HG02798 (cell line): Measurements from ENCODE around the gene GALNT18.

ENCODE experiments used
- ATAC-seq: cut with Tn5 transposase; IDR thresholded peaks from one replicate; pipeline ENCODE4 v1.9.1; 2021; ENCODE audit warnings: mild to moderate bottlenecking; ENCODE audit not compliant: unreplicated experiment, poor library complexity

Gene GALNT18

DNA sequence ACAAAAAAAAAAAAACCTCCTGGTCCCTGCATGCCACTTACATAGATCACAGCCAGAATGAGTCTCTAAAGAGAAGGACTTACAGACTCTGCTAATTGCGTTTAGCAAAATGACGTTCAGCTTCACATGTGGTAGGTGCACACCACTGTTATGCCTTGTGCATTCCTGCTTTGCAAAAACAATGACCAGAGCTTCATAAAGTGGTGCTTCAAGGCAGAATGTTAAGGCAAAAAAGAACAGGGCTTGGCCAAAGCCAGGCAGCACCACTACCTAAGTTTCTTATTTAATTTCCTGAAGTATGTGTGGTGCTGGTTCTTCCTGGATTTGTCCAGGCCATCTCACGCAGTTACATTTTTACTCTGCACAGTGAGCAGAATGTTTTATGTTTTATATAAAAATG, 85.2 kb downstream of the GALNT18 start:
- ATAC-seq = no peak

GRCh38 chr11:11535611-11536010, 86.2 kb downstream of the GALNT18 start:
- no peak for ATAC-seq

DNA sequence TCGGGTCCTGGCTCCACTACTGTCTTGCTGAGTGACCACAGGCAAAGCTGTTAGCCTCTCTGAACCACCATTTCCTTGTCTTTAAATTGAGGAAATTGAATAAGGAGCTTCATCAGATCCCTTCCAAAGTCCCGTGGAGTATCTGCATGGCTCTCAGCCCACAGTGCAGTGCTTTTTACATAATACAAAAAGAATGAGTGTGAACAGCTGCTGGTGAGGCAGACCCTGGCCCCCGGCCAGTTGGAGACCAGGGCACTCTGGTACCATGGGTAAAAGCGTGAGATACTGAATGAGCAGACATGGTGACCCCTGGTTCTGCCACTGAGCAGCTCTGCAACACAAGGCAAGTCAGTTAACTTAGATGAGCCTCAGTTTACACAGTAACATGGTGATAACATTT, 86.8 kb downstream of the GALNT18 start:
- no peak for ATAC-seq

DNA sequence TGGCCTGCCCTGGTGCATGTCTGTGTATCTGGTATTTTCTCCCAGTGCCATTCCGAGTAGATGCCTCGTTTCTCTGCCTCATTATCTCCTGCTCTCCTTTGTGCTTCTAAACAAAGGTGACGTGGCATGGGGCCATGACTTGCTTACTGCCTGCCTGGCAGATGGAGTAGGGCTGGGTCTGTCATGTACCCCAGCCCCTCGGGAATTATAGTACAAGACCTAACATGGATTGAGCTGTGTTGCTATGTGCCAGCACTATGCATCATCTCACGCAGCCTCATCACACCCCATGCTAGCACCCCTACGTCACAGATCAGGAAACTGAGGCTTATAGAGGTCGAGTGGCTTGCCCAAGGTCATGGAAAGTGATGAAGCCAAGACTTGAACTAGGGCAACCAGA, 88.1 kb downstream of the GALNT18 start:
- ATAC-seq = no peak

GRCh38 chr11:11533057-11533456, 88.7 kb downstream of the GALNT18 start:
- ATAC-seq = no peak

DNA sequence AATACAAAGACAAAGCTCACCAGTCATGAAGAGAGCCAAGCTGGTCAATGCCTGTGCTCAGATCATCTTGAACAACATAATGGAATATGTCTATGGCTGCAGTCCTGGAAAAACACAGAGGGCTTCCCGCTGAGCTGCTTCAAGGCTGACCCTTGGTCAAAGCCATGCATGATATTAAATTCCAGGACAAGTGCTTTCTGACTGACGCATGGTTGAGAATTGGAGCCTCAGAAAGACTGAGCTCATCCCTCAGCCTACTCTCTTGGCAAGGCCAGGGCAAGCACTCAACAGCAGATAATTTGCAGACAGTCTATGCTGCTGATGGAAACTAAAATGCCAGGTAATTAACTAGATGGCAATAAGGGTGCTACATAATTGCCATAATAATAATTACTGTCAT, 89.2 kb downstream of the GALNT18 start:
- ATAC-seq = no peak

DNA sequence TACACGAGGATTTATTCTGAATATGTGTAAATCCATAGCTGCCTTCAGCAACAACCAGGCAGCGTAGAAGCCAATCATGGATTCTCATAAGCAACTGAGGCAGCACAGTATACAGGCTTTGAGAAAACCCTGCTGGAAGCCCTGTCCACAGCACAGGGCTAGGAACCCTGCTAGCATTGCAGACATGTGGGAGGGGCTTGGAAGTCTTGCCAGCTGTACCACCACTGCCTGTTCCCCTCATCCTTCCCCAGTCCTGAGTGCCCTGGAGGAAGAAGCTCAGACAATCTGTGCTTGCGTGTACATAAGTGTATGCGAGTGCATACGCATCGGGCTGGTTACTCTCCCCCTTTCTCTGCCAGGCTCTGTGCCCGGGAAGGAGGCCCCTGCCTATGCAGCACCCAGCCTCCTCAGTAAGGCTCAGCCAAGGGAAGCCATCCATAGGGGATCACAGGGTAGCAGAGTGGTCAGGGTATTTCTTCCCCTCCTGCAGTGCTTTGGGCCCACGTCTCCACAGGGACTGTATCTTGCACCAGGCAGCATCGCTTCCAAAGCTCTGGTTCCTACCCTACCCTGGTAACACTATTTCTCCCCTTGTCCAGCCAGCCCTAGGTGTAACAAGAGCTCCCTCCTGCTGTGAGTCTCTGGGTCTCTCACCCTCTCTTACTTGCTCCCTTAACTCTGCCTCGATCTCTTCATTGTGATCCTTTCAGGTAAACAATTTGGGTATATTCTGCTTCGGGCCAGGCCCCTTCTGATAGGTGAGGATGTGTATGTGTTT, 90.5 kb downstream of the GALNT18 start:
- no peak for ATAC-seq

DNA sequence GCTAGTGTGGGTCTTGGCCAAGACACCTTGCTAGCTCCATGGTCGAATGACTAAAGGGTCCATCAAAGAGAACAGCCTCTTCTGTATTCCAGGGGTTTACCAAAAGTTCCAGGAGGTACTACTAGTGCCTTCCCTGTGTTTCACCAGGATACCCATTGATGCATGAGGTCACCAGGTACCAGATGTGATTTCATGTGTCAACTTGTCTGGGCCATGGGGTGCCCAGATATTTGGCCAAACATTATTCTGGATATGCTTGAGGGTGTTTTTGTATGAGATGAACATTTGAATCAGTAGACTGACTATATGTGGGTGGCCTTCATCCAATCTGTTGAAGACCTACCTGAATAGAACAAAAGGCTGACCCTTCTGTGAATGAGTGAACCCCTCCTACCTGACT, 92.8 kb downstream of the GALNT18 start:
- no peak for ATAC-seq

DNA sequence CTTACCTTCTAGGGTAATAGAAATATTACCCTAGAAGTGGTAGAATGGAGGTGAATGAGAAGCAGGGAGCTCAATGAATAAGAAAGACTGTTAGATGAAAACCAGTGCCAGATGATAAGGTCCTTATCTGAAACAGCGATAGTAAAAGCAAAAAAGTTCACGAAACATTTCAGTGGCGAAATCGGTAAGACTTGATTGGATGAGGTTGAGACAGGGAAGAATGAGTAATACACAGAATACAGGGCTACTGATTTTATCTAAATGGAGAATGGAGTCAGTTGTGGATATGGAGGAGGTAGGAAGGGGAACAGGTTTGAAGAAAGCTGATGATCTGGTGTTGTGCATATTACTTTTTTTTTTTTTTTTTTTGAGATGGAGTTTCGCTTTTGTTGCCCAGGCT, 96.5 kb downstream of the GALNT18 start:
- ATAC-seq = no peak

- ATAC-seq = no peak
Measured at GRCh38 chr11:11524436-11525061, 97.3 kb downstream of the GALNT18 start.

- no peak for ATAC-seq
Measured at GRCh38 chr11:11522591-11522990, 99.2 kb downstream of the GALNT18 start.

DNA sequence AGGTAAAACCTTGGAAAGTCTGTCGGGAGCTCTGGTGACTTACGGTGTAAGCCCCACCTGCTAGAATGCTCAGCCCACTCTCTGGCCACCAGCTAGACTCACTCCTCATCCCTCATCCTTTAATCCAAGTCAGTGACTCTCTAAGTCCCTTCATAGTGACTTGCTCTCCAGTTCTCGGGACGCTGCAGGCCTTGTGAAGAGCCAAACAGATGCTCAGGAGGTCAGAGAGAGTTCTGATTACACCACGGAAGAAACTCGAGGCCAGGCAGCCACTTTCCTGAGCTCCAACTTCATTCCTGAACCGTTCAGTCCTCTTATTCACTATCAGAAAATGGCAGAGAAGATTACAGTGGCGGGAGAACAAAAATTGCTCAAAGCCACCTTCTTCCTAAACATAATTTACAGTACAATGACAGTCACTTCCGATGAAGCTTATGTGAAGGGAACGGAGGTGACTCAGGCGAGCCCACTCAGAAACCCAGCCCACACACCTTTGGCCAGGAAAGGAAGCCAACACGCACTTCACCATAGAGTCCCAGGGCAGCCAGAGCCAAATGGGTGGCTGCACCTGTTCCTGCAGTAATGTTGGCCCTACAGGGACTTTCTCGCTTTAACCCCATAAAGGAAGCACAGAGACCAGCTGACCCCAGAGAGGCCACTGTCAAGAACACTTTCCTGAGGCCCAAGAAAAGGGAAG, 100.4 kb downstream of the GALNT18 start:
- ATAC-seq = no peak

- no peak for ATAC-seq
Measured at GRCh38 chr11:11520231-11521015, 101.4 kb downstream of the GALNT18 start.

GRCh38 chr11:11519184-11519583, 102.6 kb downstream of the GALNT18 start:
- ATAC-seq = no peak

GRCh38 chr11:11514246-11514645, 107.6 kb downstream of the GALNT18 start:
- no peak for ATAC-seq

DNA sequence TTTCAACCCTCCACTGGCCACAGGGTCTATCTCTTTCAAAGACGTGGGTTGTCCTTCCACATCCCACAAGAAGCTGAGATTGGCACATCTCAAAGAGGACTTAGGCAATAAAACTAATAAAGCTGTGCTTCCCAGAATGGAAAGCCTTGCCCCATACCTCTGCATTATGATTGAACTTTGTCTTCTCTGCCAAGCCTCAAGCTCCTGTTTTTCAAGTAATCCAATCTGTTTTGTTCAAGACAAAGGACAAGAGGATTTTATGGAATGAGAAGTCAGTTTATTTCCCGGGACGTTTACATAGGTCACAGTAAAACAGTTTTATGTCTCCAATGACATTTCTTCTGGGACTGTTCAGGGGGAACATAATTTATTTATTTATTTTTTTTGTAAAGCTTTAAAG, 108.4 kb downstream of the GALNT18 start:
- no peak for ATAC-seq

GRCh38 chr11:11512929-11513328, 108.9 kb downstream of the GALNT18 start:
- no peak for ATAC-seq

GRCh38 chr11:11512502-11512901, 109.3 kb downstream of the GALNT18 start:
- no peak for ATAC-seq

DNA sequence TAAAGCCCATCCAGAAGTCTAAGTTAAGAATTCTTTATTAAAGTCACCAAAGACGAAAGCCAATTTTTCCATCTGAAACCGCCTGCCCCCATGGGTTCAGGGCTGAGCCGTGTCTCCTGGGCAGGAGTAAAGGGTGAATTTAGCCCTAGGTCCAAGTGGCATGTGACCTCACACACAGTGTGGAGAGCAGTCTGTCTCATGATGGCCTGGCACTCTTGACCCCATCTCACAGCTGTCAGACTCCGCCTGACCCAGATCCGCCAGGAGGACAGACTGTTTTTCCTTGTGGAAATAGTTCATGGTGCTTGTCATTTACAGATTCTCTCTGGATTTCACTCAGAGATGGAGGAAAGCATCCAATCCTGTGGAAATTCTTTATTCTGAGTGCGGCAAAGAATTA, 109.7 kb downstream of the GALNT18 start:
- ATAC-seq = no peak

GRCh38 chr11:11510939-11511338, 110.9 kb downstream of the GALNT18 start:
- no peak for ATAC-seq

DNA sequence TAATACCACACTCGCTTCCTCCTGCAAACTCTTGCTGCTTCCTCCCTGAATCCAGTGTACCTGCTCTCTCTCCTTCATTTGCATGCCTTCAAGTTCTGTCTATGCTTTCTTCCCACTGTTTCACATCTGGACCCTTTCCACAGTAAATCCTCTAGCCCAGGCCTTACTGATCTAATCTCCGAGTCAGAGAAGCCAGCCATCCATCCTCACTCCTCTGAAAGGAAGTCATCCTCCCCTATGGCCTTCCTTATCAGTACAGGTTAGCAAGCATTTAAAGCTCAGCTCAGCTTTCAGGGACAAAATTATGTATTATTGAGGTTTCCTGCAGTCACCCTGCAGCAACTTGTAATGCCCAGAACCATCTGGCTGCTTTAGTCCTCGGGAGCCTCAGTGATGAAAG, 116.1 kb downstream of the GALNT18 start:
- no peak for ATAC-seq
